Activated CD4-positive, alpha-beta T cell treated with anti-CD3 and anti-CD28 coated beads, Interleukin-2, amount 50 U/mL, for 24 hours (primary cell): Measurements from ENCODE around the gene RASA3.

Experiments
- DNase-seq, 2 donors: peaks; one replicate each; pipeline ENCODE4 v3.0.0-alpha.2; 2020; ENCODE audit warnings: low read depth in 1 of 2, low spot score in 1 of 2

The RASA3 gene

GRCh38 chr13:113928685-113929627 lies 203.5 kb downstream of the RASA3 start:
- no peak for DNase-seq
